Measurements from ENCODE around the gene BABAM2.

BABAM2 gene

DNA sequence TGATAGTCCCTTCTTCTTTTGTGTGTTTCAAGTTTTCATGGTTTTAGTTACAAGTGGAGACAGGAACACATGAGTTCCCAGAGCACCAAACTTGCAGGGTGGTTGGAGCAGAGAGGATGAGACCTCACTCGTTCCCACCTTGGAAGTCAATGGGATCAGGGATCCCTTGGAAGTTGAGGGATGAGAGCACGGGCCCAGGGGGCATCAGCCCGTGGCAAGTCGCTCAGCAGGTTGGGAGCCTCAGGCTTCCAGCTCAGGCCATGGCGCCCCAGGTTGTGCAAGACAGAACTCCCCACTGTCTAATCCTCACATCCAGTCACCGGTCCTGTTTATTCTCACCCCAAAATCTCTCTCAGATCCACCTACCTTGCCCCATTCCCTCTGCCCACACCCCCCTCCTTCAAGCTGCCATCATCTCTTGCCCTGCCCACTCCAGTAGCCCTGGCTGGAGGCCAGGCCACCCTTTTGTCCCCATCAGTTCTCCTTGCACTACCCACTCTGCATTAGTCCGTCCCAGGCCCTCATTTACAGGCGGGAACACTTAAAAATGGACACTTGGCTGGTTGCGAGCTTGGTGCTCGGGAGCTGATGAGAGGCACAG lies 464.5 kb downstream of the BABAM2 start:
- peak overlapping the region; percentile 76 for H3K27ac ChIP-seq
- TF ChIP-seq, protein P1, sequence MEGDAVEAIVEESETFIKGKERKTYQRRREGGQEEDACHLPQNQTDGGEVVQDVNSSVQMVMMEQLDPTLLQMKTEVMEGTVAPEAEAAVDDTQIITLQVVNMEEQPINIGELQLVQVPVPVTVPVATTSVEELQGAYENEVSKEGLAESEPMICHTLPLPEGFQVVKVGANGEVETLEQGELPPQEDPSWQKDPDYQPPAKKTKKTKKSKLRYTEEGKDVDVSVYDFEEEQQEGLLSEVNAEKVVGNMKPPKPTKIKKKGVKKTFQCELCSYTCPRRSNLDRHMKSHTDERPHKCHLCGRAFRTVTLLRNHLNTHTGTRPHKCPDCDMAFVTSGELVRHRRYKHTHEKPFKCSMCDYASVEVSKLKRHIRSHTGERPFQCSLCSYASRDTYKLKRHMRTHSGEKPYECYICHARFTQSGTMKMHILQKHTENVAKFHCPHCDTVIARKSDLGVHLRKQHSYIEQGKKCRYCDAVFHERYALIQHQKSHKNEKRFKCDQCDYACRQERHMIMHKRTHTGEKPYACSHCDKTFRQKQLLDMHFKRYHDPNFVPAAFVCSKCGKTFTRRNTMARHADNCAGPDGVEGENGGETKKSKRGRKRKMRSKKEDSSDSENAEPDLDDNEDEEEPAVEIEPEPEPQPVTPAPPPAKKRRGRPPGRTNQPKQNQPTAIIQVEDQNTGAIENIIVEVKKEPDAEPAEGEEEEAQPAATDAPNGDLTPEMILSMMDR (conservative IDR thresholded peaks at IDR 0.05) = no peak

GRCh38 chr2:28355521-28356094 lies 465.1 kb downstream of the BABAM2 start:
- H3K27ac ChIP-seq = peak overlapping the region; percentile 76
- TF ChIP-seq, protein P1 (conservative IDR thresholded peaks at IDR 0.05) = no peak

GRCh38 chr2:28356095-28356911 lies 465.8 kb downstream of the BABAM2 start:
- TF ChIP-seq, protein P1 (conservative IDR thresholded peaks at IDR 0.05) = no peak
- peak overlapping the region; percentile 76 for H3K27ac ChIP-seq

- peak overlapping the region; percentile 76 for H3K27ac ChIP-seq
- TF ChIP-seq, protein P1 (conservative IDR thresholded peaks at IDR 0.05) = no peak
These were observed 466.5 kb downstream of the BABAM2 start for GRCh38 chr2:28357055-28357454.

GRCh38 chr2:28357948-28358667 lies 467.6 kb downstream of the BABAM2 start:
- H3K27ac ChIP-seq = no peak overlapping the region
- TF ChIP-seq, protein P1 (conservative IDR thresholded peaks at IDR 0.05) = no peak

DNA sequence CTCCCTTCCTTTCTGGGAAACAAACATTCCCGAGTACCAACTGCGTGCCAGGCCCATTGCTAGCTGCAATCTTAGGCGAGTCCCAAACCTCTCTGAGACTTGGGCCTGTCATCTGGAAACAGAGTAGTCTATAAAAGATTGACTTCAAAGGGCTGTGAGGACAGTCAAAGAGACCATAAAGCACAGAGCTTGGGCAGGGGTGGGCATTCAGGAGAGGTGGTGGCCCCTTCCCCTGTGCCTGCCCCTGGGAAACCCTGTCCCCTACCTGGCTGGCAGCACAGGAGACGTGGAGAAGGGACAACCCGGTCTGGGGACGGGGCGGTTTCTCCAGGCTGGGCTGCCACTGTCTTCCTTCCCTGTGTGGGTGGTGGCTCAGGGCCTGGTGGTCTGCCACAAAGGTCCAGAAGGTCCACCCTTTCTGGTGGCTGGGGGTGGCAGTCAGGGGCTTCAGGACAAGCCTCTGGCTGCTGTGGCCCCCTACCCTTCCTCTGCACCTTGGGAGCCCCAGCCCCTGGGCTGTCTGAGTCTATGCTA lies 468.2 kb downstream of the BABAM2 start:
- H3K27ac ChIP-seq = no peak overlapping the region
- TF ChIP-seq, protein P1 (conservative IDR thresholded peaks at IDR 0.05) = no peak

Measured in VCaP (cell line).